OCI-M1 (cell line): Measurements from ENCODE around the gene ATP6V0A4.
"Not testable (repeated sequence)": the region's sequence is repeated elsewhere in the genome, so short reads cannot be mapped to it uniquely, and the experiment has no call there.

Source experiments
- DNase-seq: peaks from one replicate; lab custom pipeline; 2025; lab: John Stamatoyannopoulos, UW

Gene ATP6V0A4

DNA sequence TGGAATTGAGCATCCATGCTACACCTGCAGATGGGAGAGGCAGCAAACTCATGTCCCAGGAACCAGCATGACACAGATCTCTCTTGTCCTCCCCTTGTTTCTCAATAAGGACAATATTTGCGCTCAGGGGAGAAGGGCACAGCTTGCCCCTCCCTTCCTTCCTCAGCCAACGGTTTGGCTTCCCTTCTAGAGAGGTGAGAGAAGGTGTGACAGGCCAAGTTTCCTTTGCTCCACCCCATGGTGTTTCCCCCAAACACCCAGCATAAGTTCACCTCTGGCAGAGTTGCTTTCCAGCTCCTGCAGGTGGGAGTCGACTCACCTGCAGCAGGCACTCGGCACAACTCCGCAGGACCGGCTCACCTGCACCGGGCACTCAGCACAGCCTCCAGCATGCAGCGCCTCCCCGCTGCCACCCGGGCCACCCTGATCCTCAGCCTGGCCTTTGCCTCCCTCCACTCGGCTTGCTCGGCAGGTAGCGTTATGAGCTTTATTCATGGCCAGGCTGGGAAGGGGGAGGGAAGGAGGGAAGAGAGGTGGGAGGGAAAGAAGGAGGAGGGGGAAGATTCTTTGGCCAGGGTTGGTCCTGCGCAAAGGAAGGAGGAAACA lies at the start of gene ATP6V0A4, which contains the start of gene TMEM213:
Gene ATP6V0A4 (minus strand): TSS at position 482 of the 606 bp plus-strand sequence. CDS start 26,949 bp downstream, outside the sequence.
Gene TMEM213 (plus strand): TSS at position 280 of the 606 bp plus-strand sequence. CDS start 111 bp downstream, at position 391.
- no peak for DNase-seq

DNA sequence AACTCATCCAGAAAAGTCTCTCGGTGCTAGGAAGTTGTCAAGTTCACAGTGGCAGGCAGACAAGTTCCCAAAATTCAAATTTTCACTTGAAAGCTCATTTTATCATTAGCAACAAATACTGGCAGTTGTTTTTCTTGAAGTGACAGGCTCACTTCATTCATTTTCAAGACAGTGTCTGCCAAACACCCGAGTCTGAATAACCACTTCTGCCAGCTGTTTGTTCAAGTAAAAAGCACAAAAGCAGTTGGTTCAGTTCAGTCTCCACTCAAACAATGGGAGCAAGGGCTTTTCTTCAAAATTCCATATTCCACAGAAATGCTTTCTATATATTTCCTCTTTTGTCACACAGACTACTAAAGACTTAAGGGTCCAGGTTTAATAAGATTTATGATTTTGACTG lies 47.7 kb upstream of the ATP6V0A4 start:
- DNase-seq, result no peak

DNA sequence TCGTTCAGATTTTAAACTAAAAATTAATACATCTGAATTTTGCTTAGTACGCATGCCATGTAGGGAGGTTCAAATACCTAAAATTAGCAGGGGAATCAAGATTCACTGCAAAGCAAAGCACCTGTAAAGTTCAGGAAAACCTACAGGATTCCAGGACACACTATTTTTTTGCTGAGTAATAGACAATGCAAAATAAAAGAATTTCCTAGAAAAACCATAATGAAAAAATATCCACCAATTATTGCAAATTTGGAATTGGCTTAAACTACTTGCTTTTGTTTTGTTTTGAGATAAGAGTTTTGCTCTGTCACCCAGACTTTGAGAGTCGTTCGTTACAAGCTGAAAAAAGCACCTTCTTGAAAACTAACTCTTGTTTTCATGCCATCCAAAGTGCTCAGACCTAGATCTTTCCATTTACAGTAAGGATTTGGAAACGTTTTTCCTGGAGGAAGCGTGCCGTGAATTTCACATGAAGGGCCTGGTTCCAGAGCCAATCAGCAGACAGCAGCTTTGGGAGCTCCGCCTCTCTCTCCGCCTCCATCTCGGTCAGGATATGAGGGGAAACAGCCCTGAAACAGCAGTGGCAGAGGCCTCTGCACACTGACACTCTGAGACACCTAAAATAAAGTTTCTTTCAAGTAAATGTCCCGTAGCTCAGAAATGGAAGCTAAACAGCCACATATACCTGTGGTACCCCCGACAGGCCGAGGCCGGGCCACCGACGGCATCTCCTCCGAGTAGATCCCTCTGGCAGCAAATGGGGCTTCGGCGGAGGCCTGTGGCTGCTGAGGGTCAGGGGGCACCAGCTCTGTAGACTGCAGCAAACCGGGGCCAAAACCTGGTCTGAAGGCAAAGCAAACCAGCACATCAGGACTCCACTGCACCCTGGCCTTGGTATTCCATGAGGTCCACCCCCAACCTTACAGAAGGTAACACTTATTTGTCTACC lies 45.9 kb upstream of the ATP6V0A4 start:
- DNase-seq, result peak; percentile 2

DNA sequence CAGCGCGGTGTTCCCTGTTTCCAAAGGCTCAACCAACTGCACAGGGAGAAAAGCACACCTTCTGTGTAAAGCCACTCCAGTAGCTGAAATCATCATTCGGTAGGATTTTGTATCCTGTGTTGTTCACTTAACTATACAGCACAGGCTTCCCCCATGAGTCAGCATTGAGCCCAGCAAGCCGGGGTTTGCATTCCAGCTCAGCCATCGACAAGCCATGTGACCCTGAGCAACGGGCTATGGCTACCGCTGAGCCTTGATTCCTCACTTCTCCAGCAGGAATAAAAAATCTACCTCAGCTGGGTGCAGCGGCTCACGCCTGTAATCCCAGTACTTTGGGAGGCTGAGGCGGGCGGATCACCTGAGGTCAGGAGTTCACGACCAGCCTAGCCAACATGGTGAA lies 44.1 kb upstream of the ATP6V0A4 start:
- no peak for DNase-seq

DNA sequence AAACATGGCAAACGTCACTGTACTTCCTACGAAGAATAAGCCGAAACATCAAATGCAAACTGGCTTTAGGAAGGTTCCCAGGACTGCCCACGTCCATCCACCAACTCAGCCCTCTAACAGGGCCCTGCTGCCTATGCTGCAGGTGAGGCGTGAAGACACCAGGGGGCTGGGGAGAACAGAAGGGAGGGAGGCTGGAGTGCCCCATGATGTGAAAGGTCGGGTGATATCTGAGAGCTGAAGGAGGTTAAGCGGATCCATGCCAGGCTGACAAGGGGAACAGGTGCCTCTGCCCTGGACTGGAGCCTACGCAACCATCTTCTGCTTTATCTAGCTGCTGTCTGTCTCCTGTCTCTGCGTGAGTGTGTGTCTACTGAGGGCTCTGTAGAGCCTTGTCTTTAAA lies 40.2 kb upstream of the ATP6V0A4 start:
- DNase-seq, result no peak

DNA sequence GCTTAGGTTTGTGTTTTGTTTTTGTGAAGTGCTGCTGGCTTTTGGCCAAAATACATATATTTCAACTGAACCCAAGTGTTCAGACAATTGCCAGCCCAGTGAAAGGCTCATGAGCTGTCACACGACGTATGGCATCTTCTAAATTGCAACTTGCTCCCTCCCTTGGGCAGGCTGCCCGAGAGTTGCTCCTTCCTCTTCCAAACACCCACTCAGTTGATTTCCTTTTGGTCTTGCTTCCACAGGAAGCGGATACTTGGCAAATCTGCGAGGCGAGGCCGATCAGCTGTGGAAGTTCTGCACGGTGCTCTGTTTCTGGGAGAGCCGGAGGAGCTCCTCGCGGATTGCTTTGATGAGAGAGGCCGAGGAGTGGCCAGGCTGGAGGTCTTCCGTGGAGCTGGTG lies 39.6 kb upstream of the ATP6V0A4 start:
- DNase-seq, result no peak

DNA sequence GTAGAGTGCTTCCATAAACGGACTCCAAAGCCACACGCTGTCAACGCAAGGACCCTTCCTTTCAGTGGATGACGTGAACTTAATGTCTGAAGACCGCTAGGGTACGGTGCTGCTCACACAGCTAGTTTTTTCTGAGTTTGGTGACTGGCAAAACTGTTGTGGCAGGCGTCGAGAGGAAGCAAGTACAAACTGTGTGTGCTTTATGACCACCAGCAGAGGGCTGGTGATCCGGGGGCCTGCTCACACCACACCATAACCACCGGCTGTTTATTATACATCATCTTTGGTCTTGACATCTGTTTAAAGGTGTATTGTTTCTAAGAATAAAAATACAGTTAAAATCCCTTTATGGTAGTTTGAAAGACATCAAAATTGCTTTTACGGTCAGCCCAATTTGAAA lies 37.1 kb upstream of the ATP6V0A4 start:
- no peak for DNase-seq

DNA sequence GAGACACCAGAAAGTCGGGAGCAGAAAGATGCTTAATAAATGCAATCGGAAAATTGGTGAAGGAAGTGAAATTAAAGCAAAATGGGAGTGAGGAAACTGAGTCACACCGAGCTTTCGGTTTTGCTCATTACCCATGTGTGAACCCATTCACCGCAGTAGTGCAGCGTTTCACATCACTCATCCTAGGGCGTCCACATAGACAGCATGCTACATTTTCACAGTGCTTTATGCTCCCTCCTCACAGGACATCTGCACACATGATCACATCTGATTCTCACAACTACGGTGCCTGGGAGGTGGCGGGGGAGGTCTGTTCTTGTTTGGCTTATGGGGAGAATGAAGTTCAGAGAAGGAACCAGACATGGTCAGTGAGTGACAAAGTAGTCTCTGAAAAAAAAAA lies 36.6 kb upstream of the ATP6V0A4 start:
- DNase-seq, result no peak

DNA sequence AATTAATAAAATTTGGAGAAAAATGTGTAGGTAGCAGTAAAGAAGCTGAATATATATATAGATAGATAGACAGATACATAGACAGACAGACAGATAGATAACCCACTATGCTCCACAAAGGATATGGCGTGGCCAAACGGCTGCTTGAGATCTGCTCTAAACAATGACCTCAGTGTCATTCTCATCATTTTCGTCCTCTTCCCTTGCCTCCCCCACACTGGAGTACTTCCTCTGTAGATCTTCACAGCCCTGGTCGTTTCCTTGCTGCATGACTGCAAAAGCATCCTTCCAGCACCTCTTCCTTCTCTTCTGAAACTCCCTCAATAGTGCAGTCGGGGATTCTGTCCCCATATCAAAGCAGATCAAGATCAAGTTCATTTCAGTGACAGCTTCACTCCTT lies 35.6 kb upstream of the ATP6V0A4 start:
- no peak for DNase-seq

DNA sequence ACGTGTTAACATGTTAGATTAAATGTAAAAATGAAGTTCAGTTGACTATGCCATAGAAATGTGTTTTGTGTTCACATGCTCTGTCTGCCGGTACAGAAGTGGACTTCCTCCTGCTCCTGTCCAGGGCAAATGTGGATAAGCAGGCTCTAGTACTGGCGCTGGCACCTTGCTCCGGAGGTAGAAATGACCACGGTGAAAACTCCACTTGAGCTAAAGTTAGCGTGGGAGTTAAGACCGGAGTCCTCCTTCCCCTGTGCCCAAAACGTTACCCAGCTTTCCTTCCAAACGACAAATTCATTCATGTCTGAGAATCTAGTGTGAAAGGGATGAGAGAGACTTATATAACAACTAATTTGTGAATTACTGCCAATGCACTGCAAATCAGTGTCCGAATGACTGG lies 35.0 kb upstream of the ATP6V0A4 start:
- DNase-seq, result no peak

DNA sequence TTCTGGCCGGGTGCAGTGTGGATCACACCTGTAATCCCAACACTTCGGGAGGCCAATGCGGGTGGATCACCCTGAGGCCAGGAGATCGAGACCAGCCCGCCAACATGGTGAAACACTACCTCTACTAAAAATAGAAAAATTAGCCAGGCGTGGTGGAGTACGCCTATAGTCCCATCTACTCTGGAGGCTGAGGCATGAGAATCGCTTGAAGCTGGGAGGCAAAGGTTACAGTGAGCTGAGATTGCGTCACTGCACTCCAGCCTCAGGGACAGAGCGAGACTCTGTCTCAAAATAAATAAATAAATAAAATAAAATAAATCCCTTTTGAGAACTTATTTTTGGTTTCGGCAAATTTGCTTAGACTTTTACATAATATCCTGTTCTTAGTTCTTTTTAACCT lies 31.3 kb upstream of the ATP6V0A4 start:
- DNase-seq, result no peak

DNA sequence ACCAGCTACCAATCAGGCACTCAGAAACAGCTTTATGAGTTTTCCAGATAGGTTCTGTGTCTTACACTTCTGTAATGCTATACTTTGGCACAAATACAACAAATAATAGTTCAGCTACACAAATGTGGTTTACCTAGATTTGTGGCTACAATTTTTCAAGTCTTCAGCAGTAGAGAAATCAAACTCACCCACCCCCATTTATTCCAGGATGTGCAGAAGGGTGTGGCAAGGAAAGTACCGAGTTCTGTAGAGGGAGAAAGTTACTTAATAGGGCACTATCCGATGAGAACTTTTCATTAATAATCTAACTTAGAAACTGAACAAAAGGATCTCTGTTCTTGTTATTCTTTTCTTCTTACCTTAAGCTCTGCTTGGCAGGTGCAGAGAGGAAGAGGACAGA lies 30.3 kb upstream of the ATP6V0A4 start:
- no peak for DNase-seq

DNA sequence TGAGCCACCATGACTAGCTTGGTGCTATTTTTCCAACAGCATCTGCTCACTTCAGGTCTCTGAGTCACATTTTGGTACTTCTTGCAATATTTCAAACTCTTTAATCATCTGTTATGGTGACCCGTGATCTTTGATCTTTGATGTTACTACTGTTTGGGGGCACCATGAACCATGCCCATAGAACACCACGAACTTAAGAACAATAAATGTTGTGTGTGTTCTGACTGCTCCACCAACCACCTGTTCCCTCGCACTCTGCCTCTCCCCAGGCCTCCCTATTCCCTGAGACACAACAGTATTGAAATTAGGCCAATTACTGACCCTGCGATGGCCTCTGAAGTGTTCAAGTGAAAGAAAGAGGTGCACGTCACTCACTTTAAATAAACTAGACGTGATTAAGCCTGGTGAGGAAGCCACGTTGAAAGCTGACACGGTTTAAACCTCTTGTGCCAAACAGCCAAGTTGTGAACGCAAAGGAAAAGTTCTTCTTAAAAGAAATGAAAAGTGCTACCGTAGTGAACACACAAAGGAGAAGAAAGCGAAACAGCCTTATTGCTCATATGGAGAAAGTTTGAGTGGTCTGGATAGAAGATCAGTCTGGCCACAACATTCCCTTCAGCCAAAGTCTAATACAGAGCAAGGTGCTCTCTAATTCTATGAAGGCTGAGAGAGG lies 27.2 kb upstream of the ATP6V0A4 start:
- DNase-seq, result no peak

DNA sequence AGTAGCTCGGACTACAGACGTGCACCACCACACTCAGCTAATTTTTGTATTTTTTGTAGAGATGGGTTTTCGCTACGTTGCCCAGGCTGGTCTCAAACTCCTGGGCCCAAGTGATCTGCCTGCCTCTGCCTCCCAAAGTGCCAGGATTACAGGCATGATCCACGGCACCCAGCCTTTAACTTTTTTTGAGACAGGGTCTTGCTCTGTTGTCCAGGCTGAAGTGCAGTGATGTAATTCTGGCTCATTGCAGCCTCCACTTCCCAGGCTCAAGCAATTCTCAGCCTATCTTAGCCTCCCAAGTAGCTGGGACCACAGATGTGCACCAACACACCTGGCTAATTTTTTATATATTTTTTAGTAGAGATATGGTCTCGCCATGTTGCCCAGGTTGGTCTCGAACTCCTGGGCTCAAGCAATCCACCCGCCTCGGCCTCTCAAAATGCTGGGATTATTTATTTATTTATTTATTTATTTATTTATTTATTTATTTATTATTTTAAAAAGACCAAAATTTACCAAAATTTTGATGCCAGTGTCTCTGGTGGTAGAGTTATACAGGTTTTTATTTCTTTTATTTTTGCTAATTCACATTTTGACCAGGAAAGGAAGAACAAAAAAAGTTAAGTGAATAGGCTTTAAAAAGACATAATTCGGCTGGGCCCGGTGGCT lies 25.0 kb upstream of the ATP6V0A4 start:
- DNase-seq, result no peak

DNA sequence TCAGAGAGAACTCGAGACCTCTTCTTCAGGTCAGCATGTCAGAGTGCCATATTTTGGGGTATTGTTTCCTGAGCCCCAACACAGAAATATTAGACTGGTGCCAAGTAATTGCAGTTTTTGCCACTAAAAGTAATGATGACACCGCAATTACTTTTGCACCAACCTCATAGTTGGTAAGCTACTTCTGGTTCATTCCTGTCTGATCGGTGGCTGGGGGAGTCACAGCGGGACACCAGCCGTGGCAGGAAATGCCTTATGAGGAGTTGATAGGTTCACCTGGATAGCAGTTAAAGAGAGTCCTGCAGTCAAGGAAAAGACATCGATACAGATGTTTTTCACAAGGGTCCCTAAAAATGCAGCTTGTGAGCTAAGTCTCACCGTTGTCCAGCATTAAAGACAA lies 23.9 kb upstream of the ATP6V0A4 start:
- no peak for DNase-seq

DNA sequence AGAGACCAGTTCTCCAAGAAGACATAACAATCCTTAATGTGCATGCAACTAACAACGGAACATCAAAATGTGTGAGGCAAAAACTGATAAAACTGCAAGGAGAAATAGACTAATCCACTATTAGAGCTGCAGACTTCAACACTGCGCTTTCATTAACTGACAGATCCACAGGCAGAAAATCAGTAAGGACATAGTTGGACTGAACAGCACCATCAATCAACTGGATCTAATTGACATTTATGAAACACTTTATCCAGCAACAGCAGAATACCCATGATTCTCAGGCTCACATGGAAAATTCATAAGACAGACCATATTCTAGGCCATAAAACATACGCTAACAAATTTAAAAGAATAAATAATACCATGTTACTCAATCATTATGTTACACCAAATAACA lies 21.6 kb upstream of the ATP6V0A4 start:
- no peak for DNase-seq

DNA sequence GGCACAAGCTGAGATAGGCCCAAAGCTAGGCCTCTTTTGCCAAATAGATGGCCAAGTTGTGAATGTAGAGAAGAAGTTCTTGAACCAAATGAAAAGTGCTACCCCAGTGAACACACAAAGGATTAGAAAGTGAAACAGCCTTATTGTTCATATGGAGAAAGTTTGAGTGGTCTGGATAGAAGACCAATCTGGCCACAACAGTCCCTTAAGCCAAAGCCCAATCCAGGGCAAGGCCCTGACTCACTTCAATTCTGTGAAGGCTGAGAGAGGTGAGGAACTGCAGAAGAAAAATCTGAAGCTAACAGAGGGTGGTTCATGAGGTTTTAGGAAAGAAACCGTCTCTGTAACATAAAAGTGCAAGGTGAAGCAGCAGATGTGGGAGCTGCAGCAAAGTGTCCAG lies 18.7 kb upstream of the ATP6V0A4 start:
- no peak for DNase-seq

DNA sequence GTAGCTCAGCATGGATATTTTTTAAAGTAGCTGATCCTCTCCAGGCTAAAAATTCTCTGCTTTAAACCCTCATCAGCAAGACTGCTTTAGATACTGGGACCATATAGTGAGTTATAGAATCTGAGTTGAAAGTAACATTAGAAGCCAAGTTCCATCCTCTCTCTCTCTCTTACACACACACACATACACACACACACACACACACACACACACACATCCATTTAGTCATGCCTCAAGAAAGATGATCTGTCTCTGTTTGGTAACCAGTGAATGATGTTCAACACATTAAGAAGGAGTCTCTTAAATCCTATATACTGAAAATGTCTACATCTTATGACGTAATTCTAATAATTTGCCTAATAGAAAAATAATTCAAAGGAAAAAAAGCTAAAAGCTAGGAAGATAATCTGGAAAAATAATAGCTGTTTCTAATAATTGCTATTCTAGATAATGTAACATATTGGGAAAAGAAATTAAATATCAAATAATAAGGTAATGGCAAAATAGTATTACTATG lies 16.9 kb upstream of the ATP6V0A4 start:
- DNase-seq, result no peak

DNA sequence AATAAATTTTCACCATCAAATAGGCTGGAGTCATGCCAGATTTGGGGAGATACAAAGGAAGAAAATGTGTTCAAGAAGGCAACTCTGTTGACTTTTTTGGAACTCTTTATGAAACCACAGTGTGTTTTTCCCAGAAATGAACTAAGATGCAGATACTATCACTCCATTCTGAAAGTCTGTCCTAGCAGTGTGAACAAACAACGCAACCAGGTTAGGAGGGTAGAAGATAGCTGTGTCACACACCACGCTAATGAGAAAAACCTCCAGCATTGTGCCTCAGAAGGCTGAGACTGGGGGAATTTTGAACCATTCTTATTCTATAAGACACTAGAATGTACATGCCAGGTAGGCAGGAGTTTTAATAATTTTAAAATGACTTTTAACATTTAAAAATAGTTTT lies 15.9 kb upstream of the ATP6V0A4 start:
- no peak for DNase-seq

DNA sequence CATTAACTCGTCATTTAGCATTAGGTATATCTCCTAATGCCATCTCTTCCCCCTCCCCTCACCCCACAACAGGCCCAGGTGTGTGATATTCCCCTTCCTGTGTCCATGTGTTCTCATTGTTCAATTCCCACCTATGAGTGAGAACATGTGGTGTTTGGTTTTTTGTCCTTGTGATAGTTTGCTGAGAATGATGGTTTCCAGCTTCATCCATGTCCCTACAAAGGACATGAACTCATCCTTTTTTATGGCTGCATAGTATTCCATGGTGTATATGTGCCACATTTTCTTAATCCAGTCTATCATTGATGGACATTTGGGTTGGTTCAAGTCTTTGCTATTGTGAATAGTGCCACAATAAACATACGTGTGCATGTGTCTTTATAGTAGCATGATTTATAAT lies 13.3 kb upstream of the ATP6V0A4 start:
- DNase-seq, result not testable (repeated sequence)

DNA sequence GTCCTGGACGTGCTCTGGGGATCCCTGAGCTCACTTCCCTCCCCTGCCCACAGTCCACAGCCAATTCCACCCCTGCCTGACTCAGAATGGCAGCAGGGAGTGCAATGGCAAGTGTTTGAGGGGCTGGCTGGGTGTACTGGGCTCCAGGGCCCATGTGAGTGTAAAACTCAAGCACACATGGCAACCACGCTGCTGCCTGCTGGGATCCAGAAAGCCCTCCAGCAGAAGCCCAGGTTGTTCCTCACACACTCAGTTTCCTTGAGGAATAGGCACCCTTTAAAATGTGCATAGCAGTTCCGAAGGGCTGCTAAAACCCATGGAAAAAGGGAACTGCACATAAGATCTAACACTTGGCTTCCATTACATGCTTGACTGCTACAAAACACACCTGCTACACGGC lies 11.3 kb upstream of the ATP6V0A4 start:
- no peak for DNase-seq

DNA sequence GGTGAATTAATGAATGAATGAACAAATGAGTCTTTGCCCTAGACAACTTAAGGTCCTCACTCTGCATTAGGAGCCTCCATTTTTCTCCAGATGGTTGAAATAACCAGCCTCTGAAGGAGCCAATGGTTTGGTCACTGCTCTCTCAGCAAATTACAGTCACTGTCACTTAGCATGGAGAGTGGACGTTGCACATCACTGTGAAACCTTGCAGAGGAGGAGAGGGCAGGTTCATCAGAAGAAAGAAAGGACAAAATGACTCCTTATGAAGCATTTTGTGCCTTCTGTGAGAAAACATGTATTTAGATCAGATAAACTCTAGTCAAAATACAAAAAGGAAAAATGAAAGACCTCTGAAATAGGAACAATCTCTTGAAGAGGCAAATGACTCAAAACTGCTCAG lies 6.6 kb upstream of the ATP6V0A4 start:
- DNase-seq, result no peak
